B cell (primary cell): Measurements from ENCODE around the gene RFT1.

ENCODE experiments used
- EZH2 ChIP-seq: IDR thresholded peaks from 2 replicates; pipeline ENCODE4 v1.6.1; 2012; ENCODE audit warnings: borderline replicate concordance, low read depth, mild to moderate bottlenecking, moderate library complexity, low read length; ENCODE audit not compliant: insufficient read depth, poor library complexity, severe bottlenecking
- TF ChIP-seq, protein P1 (sequence below): fragments of 200-600 bp; IDR thresholded peaks from one replicate; pipeline ENCODE4 v1.8.0; 2022; ENCODE audit warnings: antibody characterized with exemption, mild to moderate bottlenecking

DNA sequence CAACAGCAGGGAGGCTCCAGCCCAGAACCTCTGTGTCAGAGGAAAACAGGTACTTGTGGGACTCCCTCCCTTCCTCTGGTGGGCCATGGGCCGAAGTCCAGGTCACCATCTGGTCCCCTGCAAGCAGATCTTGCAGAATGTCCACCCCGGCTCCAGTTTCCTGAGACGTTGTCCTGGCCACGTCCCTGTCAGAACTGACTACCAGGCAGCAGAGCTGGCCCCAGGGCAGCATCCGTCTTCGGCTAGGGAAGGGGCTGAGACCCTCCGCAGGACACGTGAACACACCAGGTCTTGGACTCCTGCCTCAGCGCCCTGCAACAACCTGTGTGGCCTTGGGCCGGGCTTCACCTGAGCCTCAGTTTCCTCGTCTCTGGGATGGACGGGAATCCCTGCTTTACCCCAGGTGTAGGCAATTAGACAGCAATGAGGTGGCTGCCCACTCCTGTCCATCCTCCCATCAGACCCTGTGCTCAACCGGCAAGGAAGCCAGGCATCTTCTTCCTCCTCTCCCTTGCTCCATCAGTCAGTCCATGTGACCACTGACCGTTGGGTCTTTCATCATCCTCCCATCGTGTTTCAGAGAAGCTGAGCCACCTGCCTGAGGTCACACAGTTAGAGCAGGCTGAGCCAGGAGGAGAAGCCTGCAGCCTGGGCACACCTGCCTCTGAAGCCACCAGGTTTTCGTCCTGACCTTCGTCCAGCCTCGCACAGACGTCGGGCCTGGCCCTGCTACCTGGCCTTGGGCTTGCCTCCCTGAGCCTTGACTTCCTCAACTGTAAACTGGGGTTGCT is 21.8 kb upstream of the RFT1 start:
- TF ChIP-seq, protein P1, sequence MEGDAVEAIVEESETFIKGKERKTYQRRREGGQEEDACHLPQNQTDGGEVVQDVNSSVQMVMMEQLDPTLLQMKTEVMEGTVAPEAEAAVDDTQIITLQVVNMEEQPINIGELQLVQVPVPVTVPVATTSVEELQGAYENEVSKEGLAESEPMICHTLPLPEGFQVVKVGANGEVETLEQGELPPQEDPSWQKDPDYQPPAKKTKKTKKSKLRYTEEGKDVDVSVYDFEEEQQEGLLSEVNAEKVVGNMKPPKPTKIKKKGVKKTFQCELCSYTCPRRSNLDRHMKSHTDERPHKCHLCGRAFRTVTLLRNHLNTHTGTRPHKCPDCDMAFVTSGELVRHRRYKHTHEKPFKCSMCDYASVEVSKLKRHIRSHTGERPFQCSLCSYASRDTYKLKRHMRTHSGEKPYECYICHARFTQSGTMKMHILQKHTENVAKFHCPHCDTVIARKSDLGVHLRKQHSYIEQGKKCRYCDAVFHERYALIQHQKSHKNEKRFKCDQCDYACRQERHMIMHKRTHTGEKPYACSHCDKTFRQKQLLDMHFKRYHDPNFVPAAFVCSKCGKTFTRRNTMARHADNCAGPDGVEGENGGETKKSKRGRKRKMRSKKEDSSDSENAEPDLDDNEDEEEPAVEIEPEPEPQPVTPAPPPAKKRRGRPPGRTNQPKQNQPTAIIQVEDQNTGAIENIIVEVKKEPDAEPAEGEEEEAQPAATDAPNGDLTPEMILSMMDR, result no peak
- no peak for TF ChIP-seq EZH2
